ENCODE results near the gene ARHGAP26.

The ARHGAP26 gene

DNA sequence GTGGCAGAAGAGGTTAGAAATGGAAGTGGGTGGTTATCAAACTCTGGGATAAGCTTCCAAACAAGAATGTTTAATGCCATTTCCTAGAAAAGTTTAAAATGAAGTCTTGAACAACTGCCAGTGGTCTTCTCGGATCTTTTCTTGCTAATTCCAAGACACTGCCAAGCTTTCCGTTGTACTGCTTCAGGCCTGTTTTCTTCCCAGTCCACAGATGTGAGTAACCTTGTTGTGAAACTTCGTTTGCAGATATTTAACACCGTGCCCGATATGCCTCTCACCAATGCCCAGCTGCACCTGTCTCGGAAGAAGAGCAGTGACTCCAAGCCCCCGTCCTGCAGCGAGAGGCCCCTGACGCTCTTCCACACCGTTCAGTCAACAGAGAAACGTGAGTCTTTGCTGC lies 363.5 kb downstream of the ARHGAP26 start:
- no peak for DNase-seq

DNA sequence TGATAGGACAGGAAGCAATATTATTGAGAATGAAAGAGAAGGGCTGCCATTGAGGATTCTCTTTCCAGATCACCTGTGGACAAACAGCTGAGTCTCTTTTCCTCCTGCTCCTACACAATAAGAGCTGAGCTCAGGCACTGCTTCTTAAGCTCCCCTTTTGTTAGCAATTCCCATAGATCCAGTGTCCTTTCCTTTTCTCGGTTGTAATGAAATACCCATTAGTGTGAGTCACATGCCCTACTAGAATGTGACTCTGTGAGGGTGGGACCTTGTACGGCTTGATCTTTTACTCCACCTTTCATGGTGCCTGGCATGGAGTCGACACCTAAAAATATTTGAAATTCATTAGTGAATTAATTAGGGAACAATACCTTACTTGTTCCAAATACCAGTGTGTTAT lies 364.1 kb downstream of the ARHGAP26 start:
- DNase-seq: no peak

DNA sequence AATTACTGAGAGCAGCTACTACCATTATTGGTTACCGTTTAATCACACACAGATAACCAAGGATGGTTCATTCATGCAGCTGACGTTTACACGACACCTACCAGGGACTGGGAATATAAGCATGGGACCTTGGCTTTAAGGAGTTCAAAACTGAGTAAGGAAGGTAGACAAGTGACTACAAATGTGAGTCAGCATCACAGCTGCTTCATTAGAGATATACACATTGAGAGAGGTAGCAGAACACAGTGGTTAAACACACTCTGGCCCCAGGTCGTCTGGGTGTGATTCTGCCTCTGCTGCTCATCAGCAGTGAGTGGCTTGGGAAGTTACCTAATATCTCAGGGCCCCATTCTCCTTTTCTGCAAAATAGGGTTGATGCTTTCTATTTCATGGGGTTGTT lies 364.7 kb downstream of the ARHGAP26 start:
- no peak for DNase-seq

DNA sequence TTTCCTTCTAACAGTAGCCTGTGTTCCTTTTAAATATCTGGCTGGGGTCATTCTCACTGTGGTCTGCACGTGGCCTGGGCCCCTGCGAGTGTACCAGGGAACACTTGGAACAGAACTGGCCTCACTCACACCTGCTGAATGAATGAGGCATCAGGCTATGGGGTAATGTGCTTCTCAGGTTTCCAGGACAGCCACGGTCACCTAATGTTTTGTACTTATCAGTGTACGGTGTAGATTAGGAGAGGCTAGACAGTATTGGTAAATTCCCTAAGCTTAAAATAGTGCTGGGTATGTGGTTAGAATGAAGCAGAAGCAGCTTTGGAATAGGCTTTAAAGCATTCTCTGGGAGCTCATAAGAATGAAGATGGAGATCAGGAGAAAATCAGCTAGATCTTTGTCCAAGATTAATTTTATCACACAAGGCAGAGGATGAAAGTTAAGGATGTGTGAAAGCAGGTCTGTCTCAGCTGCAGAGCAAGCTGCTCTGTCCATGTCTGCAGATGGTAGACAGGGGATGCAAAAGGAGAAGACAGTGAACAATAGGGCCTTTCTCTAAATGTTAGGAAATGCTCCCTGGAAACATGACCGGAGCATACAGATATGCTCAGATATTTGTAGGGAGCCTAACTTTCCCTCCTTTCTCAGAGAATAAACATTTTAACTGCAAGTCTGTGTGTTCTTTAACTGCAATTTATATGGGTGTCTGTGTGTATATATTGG lies 365.8 kb downstream of the ARHGAP26 start:
- no peak for DNase-seq

DNA sequence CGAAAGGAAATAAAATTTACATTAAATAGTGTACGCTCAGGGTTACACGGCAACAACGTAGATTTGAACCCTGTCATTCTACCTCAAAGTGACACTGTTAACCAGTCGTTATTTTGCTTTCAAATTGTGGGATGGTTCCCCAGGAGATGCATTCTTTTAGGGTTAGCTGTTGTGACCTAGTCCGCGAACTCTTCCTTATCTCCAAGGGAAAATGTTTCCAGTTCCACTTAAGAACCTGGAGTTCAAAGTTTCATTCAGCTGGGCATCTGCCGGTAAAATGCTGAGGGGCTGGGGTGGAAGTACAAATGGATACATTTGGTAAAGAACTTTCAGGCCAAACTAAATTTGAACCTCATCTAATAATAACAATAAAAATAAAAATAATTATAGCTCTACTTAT lies 368.7 kb downstream of the ARHGAP26 start:
- no peak for DNase-seq

DNA sequence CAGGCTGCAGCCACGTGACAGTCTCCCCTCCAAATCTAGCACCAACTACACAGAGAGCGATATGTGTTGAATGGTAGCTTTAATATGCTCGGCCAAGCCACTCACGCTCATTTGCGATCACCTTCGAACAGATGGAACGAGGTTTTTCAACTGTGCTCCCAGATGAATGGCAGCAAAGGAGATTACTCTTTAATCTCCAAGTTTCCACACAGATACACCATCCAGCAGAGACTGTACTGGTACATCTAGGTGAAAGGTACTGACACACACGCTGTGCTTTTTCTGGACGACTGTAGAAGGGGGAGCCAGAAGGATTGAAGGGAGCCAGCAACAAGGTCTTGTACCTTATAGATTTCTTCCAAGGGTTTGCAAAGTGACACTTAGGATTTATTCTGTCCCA lies 369.4 kb downstream of the ARHGAP26 start:
- DNase-seq: no peak

DNA sequence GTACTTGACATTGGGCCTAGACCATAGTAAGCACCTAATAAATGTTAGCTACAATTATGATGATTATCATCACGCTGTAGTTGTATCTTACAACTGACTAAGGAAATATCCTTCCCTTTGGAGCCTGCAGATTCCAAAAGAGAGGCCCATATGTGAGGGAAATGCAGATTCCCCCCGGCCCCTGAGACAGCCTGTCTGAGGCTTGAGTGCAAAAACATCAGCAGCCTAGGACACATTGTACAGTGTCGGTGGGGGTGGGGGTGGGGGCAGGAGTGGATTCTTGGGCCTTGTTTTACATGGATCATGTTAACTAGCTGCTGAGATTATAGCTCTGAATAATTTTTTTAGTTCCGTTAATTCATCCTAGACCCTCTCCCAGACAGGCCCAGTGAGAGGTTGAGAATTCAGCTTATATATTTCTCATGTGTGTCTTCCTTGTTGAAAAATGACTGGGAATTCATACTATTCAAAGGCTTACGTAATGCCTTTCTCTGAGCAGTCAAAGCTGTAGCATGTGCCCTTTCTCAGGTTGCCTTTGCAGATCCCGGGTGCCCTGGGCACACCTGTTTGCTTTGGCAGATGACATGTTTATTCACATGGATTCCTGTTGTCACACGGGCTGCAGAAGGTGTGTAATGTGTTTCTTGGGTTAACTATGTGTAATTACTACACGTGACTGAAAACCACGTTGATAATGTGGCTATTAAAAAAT lies 370.5 kb downstream of the ARHGAP26 start:
- DNase-seq: peak; percentile 91

DNA sequence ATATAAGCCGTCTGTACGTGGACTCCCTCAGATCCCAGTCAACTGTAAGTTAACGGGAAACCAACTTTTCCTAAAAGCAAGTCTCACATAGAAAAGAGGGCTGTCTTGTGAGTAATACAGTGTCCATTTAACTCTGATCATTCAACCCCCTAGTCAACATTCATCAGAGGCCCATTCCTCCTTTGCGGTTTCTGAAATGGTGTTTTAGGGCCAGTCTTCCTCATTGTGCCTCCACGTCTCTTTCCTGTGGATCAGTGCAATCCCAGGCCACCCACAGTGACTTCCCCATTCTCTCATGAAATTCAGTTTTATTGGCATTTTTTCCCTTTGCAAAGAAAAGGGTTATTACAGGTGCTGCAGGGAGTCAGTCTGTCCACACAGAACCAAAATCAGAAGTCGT lies 371.5 kb downstream of the ARHGAP26 start:
- no peak for DNase-seq

DNA sequence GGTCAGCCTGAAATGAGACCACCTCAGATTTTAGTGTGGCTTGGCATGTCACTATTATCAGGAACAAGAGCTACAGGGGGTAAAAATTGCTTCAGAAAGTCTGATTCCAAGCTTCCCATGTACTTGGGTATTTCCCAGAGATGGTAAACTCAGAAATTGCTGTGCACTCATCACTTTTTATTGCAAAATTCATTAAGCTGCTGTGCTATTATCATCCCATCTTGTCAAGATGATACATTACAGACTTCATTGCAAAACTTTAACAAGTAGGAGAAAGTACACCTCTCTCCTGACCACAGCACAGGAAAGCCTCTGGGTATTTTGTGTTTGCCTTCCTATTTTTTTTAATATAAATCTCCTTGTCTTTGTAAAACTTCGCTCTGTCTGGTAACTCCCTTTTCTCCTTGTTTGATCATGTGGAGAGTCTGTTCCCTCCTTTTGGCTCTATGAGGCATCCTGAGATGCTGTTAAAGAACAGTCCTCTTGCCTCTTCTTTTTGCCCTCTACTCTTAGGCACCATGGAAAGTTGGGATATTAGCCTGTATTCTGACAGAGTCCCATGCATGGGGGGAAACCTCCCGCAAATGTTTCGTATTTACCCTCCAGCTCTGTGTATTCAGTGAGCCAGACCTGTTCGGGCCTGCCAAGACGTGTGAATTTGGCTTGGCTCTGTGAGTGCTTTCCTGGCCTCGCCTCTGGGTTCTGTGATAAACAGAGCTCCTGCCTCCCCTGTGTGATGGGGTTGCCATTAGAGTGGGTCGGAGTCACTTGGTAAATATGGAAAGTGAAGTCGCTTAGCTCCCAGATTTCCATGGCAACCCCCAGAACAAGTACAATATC lies 372.6 kb downstream of the ARHGAP26 start:
- DNase-seq: peak; percentile 63

DNA sequence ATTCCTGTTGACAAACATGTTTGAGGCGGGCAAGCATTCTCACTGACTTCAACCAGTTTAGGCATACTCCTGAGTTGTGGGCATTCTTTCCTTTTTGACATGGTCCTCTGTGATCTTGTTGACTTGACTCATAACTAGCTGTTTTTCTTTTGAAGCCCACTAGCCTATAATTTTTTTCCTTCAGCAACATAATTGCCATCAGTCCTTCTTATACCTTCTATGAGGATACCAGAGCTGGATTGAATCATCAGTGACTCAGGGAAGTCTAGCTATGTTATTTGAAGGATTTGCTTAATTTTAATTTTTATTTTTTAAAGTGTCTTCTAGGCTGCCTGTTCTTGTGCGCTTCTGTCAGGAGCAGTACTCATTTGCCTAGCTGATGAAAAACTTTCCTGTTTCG lies 373.8 kb downstream of the ARHGAP26 start:
- no peak for DNase-seq

DNA sequence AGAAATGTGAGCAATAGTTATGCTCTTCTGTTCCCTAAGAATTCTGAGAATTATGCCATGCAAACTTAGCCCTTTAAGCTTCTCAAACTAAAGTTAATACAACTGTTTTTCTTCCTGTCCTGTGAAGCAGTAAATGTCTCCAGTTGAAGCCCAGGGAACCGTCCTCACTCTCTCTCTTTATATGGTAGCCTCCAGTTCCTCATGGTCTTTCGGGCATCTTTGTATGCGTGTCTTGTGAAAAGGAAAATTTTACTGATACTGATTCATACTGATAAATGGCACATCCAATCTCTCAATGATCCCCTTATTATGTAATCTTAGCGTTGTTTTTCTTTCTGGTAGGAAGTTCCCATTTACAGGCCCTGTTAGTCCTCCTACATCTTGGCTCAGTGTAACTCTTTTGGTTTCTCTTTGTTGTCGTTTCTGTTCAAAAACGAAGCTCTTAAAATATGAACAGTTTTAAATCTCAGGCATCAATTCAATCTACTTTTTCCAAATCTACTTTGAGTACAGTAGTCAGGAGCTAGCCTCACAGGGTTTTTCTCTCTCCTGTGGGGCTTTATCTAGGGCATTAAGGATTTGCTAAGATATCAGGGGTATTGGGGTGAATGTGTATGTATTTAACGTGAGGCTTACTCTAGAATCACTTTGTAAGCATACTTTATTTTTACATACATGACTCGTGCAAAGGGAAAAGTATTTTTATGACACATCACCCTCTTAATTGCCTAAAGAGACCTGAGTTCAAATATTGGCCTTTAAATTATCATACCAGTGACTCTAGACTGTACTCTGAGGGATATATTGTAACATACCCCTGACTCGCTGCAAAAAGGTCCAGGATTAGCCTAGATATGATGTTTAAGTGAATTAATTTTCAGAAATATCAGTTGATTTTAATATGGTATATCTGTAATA lies 375.3 kb downstream of the ARHGAP26 start:
- no peak for DNase-seq

DNA sequence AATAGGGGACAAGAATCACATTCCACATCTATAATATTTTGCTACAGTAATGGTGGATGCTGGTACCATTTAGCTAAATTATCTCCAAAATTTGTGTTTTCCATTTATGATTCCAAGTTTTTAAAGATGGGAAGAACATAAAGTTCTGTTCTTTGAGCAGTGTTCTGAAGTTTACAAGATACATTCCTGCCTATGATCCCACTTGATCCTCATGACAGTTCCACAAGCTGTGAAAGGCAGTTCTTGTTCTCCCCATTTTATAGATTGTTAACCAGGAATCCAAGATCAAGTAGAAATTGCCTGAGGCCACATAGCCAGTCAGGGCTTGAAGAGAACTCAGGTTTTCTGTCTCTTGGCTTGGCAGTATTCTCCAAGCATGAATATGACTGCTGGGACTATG lies 376.0 kb downstream of the ARHGAP26 start:
- DNase-seq: no peak

DNA sequence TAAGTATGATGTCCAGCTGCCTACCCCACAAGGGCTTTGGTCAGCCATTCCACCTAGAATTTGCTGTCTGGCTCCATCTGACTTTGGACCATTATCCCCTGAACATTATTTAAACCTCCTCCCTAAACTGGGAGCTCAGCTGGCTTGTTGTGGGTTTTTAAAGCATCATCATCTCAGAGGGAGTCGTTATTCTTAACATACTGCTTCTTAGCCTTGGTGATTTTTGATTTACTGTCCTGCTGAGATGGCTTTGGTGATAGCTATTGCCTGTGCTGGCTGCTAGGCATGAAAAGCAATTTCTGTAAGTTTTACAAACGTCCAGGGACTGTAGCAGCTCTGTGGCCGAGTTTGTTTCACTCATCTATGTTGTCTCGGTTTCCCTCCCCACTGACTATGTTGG lies 377.2 kb downstream of the ARHGAP26 start:
- DNase-seq: no peak

DNA sequence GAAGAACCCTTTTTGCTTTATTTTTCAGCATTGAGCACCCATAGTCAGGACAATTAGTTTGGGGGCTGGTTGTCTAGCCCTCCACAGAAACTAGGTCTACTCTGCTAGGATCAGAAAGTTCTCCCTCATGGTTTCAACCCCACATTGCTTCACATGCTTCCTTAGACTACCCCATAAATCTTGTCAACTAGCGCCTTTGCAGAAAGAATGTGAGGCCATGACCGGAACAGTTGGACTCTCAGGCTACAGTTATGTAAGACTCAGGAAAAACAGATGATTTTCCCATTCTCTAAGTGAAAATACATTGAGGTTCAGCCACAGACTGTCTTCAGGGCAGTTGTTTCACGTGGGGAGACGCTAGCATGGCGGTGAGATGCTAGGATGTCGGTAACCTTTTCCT lies 377.7 kb downstream of the ARHGAP26 start:
- no peak for DNase-seq

DNA sequence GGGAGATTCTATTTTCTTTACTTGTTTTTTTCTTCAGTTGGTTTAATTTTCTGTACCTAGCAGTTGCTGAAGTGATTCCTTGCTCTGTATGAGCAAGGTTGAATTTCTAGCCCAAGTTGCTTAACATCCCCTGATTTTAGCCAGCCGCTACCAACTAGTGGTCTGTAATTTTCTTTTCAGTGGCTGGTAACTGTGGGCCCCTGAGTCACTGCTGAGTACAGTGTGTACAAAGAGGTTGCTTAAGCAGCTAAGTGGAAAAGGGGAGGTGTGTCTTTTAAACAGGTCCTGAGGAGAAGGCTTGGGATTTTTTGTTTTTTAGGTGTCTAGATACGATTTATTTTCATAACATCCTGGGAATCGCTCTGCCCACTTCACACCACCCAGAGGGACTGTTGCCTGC lies 378.6 kb downstream of the ARHGAP26 start:
- DNase-seq: no peak

DNA sequence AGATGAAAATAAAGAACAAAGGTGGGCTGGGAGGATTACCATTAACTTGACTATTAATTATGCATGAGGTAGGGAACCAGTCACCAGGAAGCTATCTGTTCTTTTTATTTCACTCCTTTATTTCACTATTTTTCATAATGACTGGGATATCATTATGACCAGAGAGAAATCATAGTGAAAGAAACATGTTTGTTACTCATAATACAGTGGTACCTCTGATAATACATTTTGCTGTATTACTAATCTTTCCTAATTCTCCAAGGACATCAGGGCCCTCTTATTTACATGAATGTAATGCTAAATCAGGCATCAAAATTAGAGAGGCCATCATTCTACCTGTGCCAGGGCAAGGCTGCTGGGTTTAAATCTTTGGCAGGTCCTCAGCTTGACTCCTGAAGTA lies 379.6 kb downstream of the ARHGAP26 start:
- no peak for DNase-seq

DNA sequence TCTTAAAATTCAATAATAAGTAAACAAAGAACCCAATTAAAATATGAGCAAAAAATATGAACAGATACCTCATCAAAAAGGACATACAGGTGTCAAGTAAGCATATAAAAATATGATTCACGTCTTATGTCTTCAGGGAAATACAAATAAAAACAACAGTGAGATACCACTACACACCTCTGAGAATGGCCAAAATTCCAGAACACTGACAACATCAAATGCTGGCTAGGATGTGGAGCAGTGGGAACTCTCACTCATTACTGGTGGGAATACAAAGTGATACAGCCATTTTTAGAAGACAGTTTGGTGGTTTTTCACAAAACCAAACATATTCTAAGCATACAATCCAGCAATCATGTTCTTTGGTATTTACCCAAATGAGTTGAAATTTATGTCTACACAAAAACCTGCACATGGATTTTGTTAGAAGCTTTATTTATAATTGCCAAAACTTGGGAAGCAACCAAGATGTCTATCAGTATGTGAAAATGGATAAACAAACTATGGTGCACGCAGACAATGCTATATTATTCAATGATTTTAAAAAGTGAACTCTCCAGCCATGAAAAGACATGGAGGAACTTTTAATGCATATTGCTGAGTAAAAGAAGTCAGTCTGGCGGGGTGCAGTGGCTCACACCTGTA lies 381.0 kb downstream of the ARHGAP26 start:
- DNase-seq: no peak

DNA sequence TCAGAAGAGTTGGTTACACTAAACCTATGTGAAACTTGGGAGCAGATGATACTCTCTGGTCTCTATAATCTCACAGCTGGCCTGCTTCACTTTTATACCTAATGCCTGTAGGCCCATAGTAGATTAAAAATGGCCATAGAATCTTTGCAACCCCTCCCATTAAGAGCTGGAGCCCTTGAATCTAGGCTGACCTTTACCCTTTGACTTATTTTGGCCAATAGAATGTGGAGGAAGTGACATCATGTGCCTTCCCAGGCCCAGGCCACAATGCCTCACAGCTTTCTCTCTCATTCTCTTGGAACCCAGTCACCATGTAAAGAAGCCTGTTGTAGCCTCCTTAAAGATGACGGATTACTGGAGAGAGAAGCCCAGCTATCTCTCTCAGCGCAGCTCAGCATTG lies 382.3 kb downstream of the ARHGAP26 start:
- no peak for DNase-seq

DNA sequence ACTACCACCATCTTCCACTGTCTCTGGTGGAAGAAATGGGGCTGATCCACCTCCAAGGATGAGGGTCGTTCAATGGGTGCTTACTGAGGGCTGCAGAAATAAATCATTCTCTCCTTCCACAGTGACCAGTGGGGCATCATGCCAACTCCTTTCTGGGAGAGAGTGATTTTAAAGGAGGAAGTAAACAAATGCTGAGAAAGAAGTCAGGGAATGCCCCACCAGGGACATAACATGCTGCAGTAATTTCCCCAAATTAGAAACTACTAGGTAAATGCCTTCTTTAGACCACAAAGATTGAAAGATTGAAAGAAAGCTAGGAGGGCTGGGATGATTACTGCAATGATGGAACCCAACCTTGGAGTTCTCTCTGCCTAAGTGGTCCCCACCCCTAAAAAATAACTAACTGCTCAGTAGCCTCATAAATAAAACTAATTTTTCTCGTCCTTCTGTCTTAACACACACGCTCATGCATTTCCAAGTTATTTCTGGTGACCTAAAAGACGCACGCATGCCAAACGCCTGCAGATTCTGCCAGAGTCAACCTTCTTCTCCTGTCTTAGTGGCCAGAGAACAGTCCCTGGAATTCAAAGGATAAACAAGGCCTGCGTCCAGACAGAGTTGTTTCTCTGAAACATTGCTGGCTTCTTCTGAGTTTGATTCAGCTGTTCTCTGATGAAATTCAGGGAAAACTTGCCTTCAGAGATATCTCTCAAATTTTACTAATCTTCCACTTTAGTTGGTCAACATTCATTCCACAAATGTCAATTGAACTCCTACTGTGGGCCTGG lies 383.3 kb downstream of the ARHGAP26 start:
- no peak for DNase-seq

DNA sequence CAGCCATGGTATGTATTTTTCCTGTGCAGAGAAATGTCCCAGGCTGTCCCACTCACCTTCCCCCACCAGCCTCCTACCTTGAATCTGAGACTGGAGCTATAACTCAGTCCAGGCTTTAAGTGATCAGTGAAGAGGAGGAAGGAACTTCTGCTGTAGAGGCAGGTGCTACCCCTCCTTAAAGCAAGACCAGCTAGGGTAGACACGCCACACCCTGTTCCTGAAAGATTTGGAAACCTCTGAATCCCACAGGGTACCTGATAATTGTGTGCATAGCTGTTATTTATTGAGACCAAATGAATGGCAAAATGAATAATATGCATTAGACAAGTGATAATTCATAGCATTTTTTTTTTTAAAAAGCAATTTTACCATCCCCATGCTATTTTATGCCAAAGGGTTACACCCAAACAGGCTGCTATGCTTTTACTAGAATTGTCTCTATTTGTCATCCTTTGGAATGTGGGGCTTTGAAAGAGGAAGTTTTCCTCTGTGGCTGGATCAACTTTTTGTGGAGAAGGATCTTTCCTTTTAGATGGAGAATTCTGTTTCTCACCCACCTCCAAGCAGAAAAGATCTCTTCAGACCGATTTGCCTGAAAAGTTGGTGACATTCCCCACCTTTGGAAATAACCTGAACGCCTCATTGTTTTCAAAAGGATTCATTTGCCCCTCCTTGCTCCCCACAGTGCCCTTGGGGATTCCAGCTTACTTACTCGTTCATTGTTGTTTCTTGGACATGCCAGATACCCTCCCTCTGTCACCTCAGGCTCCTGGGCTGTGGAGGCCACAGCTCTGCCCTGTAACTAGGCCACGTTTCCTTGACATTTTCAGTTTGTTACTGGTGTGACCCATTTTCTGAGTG lies 384.6 kb downstream of the ARHGAP26 start:
- no peak for DNase-seq
